WERI-Rb-1 (cell line): ENCODE results near the gene GRHPR.

Experiments
- DNase-seq: peaks from one replicate; pipeline ENCODE4 v3.0.0-alpha.2; 2020
- H3K27ac ChIP-seq: fragments of 250-450 bp; sonication (Bioruptor Pico); 2 replicates; pipeline ENCODE4 v1.5.1; 2020; ENCODE audit warnings: mild to moderate bottlenecking, moderate library complexity
- H3K27me3 ChIP-seq: fragments of 250-450 bp; sonication (Bioruptor Pico); 2 replicates; pipeline ENCODE4 v1.5.1; 2021; ENCODE audit warnings: mild to moderate bottlenecking, low read depth, moderate library complexity; ENCODE audit not compliant: insufficient read depth, severe bottlenecking
- H3K36me3 ChIP-seq: fragments of 250-450 bp; sonication (Bioruptor Pico); 2 replicates; pipeline ENCODE4 v1.5.1; 2020; ENCODE audit warnings: mild to moderate bottlenecking, moderate library complexity
- H3K4me3 ChIP-seq: 2 replicates; pipeline ENCODE4 v1.5.1; 2011; ENCODE audit warnings: low read depth, mild to moderate bottlenecking, control low read depth, low read length
- H3K9me3 ChIP-seq: fragments of 250-450 bp; sonication (Bioruptor Pico); 2 replicates; pipeline ENCODE4 v1.5.1; 2021; ENCODE audit warnings: mild to moderate bottlenecking, moderate library complexity; ENCODE audit not compliant: severe bottlenecking
- CTCF ChIP-seq: IDR thresholded peaks from 2 replicates; pipeline ENCODE4 v1.5.1; 2011; ENCODE audit warnings: low read depth, mild to moderate bottlenecking, control low read depth, inconsistent platforms, low read length

The GRHPR gene

GRCh38 chr9:37486256-37486615, 63.7 kb downstream of the GRHPR start:
- Histone ChIP-seq H3K27ac (peak overlapping the region; percentile 77), H3K27me3 (no peaks in the 10 kb centered on the region), H3K36me3 (peaks cover 36% of the 10 kb centered on the region), H3K9me3 (no peaks in the 10 kb centered on the region), H3K4me3 (peak overlapping the region; percentile 73)
- DNase-seq, result no peak
- TF ChIP-seq CTCF, result no peak
